ENCODE results near the gene TBC1D22A. TPM values are rescaled to one million over a fixed set of nuclear protein-coding genes. Genes with fewer than 3 reads are reported as not detected.

TBC1D22A gene
- total RNA-seq, 1 experiment from 2014 or later, result 26.0 TPM

- no peak for DNase-seq (ENCODE audit: unreplicated experiment)
- H3K4me1 Mint-ChIP-seq (ENCODE audit: insufficient read depth, unreplicated experiment), result no peaks in the 10 kb centered on the region
- CTCF ChIA-PET, result interaction anchor here (0.6 kb wide), 1 partner anchor 494 kb away, joined by 3 read pairs; no protein-coding TSS in a partner anchor
- H3K4me3 Mint-ChIP-seq (ENCODE audit: unreplicated experiment), result no peak overlapping the region
- H3K27ac Mint-ChIP-seq (ENCODE audit: low read depth, unreplicated experiment), result no peak overlapping the region
- no peaks in the 10 kb centered on the region for H3K27me3 Mint-ChIP-seq (ENCODE audit: insufficient read depth, unreplicated experiment)
- peaks cover 18% of the 10 kb centered on the region for H3K36me3 Mint-ChIP-seq (ENCODE audit: insufficient read depth, unreplicated experiment)
- H3K9me3 Mint-ChIP-seq (ENCODE audit: unreplicated experiment), result no peaks in the 10 kb centered on the region
- intact Hi-C loops (cut with micrococcal nuclease), result no loop called here
- BruUV-seq (replicated peaks), result no TSS peak
- no peak for TF ChIP-seq CTCF (IDR thresholded peaks at IDR 0.05; ENCODE audit: unreplicated experiment)
- POLR2A ChIA-PET, result no interaction called here
These were observed 189.5 kb downstream of the TBC1D22A start for GRCh38 chr22:46951973-46952372.

GRCh38 chr22:46953968-46954765 lies 191.7 kb downstream of the TBC1D22A start:
- TF ChIP-seq CTCF (IDR thresholded peaks at IDR 0.05; ENCODE audit: unreplicated experiment), result no peak
- Mint-ChIP-seq H3K9me3 (ENCODE audit: unreplicated experiment) (no peaks in the 10 kb centered on the region), H3K27me3 (ENCODE audit: insufficient read depth, unreplicated experiment) (no peaks in the 10 kb centered on the region), H3K27ac (ENCODE audit: low read depth, unreplicated experiment) (no peak overlapping the region), H3K4me1 (ENCODE audit: insufficient read depth, unreplicated experiment) (no peaks in the 10 kb centered on the region), H3K36me3 (ENCODE audit: insufficient read depth, unreplicated experiment) (peaks cover 23% of the 10 kb centered on the region), H3K4me3 (ENCODE audit: unreplicated experiment) (no peak overlapping the region)
- intact Hi-C loops (cut with micrococcal nuclease), result no loop called here
- DNase-seq (ENCODE audit: unreplicated experiment), result no peak
- no TSS peak for BruUV-seq (replicated peaks)
- CTCF ChIA-PET, result interaction anchor here (0.7 to 1.0 kb wide), 2 partner anchors 55 to 108 kb away, joined by 3 read pairs; no protein-coding TSS in a partner anchor
- POLR2A ChIA-PET, result no interaction called here

GRCh38 chr22:46954781-46955180 lies 192.3 kb downstream of the TBC1D22A start:
- ChIA-PET POLR2A (no interaction called here), CTCF (no interaction called here)
- TF ChIP-seq CTCF (IDR thresholded peaks at IDR 0.05; ENCODE audit: unreplicated experiment), result no peak
- no TSS peak for BruUV-seq (replicated peaks)
- no peak for DNase-seq (ENCODE audit: unreplicated experiment)
- peaks cover 18% of the 10 kb centered on the region for H3K36me3 Mint-ChIP-seq (ENCODE audit: insufficient read depth, unreplicated experiment)
- H3K4me3 Mint-ChIP-seq (ENCODE audit: unreplicated experiment), result no peak overlapping the region
- no peaks in the 10 kb centered on the region for H3K4me1 Mint-ChIP-seq (ENCODE audit: insufficient read depth, unreplicated experiment)
- no peak overlapping the region for H3K27ac Mint-ChIP-seq (ENCODE audit: low read depth, unreplicated experiment)
- intact Hi-C loops (cut with micrococcal nuclease), result no loop called here
- no peaks in the 10 kb centered on the region for H3K9me3 Mint-ChIP-seq (ENCODE audit: unreplicated experiment)
- H3K27me3 Mint-ChIP-seq (ENCODE audit: insufficient read depth, unreplicated experiment), result no peaks in the 10 kb centered on the region

GRCh38 chr22:46956498-46957215 lies 194.2 kb downstream of the TBC1D22A start:
- BruUV-seq (replicated peaks), result no TSS peak

More at GRCh38 chr22:46956498-46957215, 194.2 kb downstream of the TBC1D22A start:
- Mint-ChIP-seq H3K27me3 (ENCODE audit: insufficient read depth, unreplicated experiment) (no peaks in the 10 kb centered on the region), H3K4me1 (ENCODE audit: insufficient read depth, unreplicated experiment) (no peaks in the 10 kb centered on the region), H3K36me3 (ENCODE audit: insufficient read depth, unreplicated experiment) (peaks cover 11% of the 10 kb centered on the region), H3K4me3 (ENCODE audit: unreplicated experiment) (no peak overlapping the region), H3K27ac (ENCODE audit: low read depth, unreplicated experiment) (peak overlapping the region; percentile 23), H3K9me3 (ENCODE audit: unreplicated experiment) (no peaks in the 10 kb centered on the region)
- no peak for TF ChIP-seq CTCF (IDR thresholded peaks at IDR 0.05; ENCODE audit: unreplicated experiment)
- CTCF ChIA-PET, result interaction anchor here (1.0 to 1.1 kb wide), 2 partner anchors 114 to 158 kb away, joined by 3 read pairs; no protein-coding TSS in a partner anchor
- intact Hi-C loops (cut with micrococcal nuclease), result no loop called here
- no peak for DNase-seq (ENCODE audit: unreplicated experiment)
- POLR2A ChIA-PET, result no interaction called here
